Nasal cavity respiratory epithelium epithelial cell of viscerocranial mucosa (primary cell): ENCODE data around the gene CORO2B. TPM values are rescaled to one million over a fixed set of nuclear protein-coding genes. Genes with fewer than 3 reads are reported as not detected.

Source experiments
- total RNA-seq: library from RNA; depleted of rRNA; stranded (reverse); fragments of >200 nt; gene quantifications from 2 replicates; pipeline ENCODE4 v1.2.3, GENCODE V29; 2014

The CORO2B gene, protein sequence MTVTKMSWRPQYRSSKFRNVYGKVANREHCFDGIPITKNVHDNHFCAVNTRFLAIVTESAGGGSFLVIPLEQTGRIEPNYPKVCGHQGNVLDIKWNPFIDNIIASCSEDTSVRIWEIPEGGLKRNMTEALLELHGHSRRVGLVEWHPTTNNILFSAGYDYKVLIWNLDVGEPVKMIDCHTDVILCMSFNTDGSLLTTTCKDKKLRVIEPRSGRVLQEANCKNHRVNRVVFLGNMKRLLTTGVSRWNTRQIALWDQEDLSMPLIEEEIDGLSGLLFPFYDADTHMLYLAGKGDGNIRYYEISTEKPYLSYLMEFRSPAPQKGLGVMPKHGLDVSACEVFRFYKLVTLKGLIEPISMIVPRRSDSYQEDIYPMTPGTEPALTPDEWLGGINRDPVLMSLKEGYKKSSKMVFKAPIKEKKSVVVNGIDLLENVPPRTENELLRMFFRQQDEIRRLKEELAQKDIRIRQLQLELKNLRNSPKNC
- under 0.01 and 0.14 TPM in 2 replicates for total RNA-seq

GRCh38 chr15:68578980-68579935 is at the start of gene CORO2B:
Gene CORO2B (plus strand): TSS chr15:68578993. CDS start chr15:68579263, 270 bp downstream.

Other genes starting within 250 kb of the CORO2B start
- gene ITGA11, start 146.8 kb upstream of the CORO2B start, total RNA-seq = under 0.01 TPM in 1 of 2 replicates, not detected in the other
- gene ANP32A, start 241.9 kb downstream of the CORO2B start, total RNA-seq = 44.4 and 84.4 TPM in 2 replicates